HepG2 (cell line): ENCODE data around the gene STKLD1. TPM values are rescaled to one million over a fixed set of nuclear protein-coding genes. Genes with fewer than 3 reads are reported as not detected.

ENCODE experiments used
- ATAD3A ChIP-seq: sonication (generic); formaldehyde crosslinking; IDR thresholded peaks from 2 replicates; pipeline ENCODE4 v1.4.0; 2020; ENCODE audit warnings: missing genetic modification reagents
- DMTF1 ChIP-seq: sonication (generic); formaldehyde crosslinking; IDR thresholded peaks from 2 replicates; pipeline ENCODE4 v1.4.0; 2020; ENCODE audit warnings: mild to moderate bottlenecking, missing genetic modification reagents
- ESRRA ChIP-seq: sonication (generic); formaldehyde crosslinking; IDR thresholded peaks from 2 replicates; pipeline ENCODE4 v1.5.1; 2020; ENCODE audit warnings: mild to moderate bottlenecking, low read depth, missing genetic modification reagents
- FOSL1 ChIP-seq: sonication (generic); formaldehyde crosslinking; IDR thresholded peaks from 2 replicates; pipeline ENCODE4 v1.9.0; 2021; ENCODE audit warnings: missing genetic modification reagents, borderline replicate concordance
- GPBP1L1 ChIP-seq: sonication (generic); formaldehyde crosslinking; IDR thresholded peaks from 2 replicates; pipeline ENCODE4 v1.5.0; 2020; ENCODE audit warnings: mild to moderate bottlenecking, missing genetic modification reagents
- HINFP ChIP-seq: sonication (generic); formaldehyde crosslinking; IDR thresholded peaks from 2 replicates; pipeline ENCODE4 v1.4.0; 2020; ENCODE audit warnings: low read depth, mild to moderate bottlenecking, missing genetic modification reagents
- HNRNPL ChIP-seq: fragments of 200-400 bp; formaldehyde crosslinking; IDR thresholded peaks from 2 replicates; pipeline ENCODE4 v1.6.1; 2017; ENCODE audit warnings: mild to moderate bottlenecking, low read depth, low read length
- MLLT10 ChIP-seq: sonication (generic); formaldehyde crosslinking; IDR thresholded peaks from 2 replicates; pipeline ENCODE4 v1.4.0; 2020; ENCODE audit warnings: missing genetic modification reagents
- NCOA1 ChIP-seq: sonication (generic); formaldehyde crosslinking; IDR thresholded peaks from 2 replicates; pipeline ENCODE4 v1.9.0; 2021; ENCODE audit warnings: missing genetic modification reagents
- NFKBIZ ChIP-seq: IDR thresholded peaks from 2 replicates; pipeline ENCODE4 v1.6.1; 2018; ENCODE audit warnings: missing genetic modification reagents, missing compliant biosample characterization
- NPAS2 ChIP-seq: sonication (generic); formaldehyde crosslinking; IDR thresholded peaks from 2 replicates; pipeline ENCODE4 v1.8.0; 2022; ENCODE audit warnings: mild to moderate bottlenecking, missing genetic modification reagents, borderline replicate concordance
- PBX2 ChIP-seq: IDR thresholded peaks from 2 replicates; pipeline ENCODE4 v1.6.1; 2016; ENCODE audit warnings: control low read depth
- TOPORS ChIP-seq: sonication (generic); formaldehyde crosslinking; IDR thresholded peaks from 2 replicates; pipeline ENCODE4 v1.8.0; 2023; ENCODE audit warnings: mild to moderate bottlenecking, missing genetic modification reagents
- TP53 ChIP-seq: sonication (generic); formaldehyde crosslinking; conservative IDR thresholded peaks from 2 replicates; pipeline ENCODE4 v1.4.0; 2020; ENCODE audit warnings: missing genetic modification reagents
- ZBTB25 ChIP-seq: IDR thresholded peaks from 2 replicates; pipeline ENCODE4 v1.6.1; 2018; ENCODE audit warnings: missing genetic modification reagents
- ZBTB42 ChIP-seq: sonication (generic); formaldehyde crosslinking; IDR thresholded peaks from 2 replicates; pipeline ENCODE4 v1.5.0; 2020; ENCODE audit warnings: mild to moderate bottlenecking, missing genetic modification reagents
- ZNF124 ChIP-seq: sonication (generic); formaldehyde crosslinking; IDR thresholded peaks from 2 replicates; pipeline ENCODE4 v1.4.0; 2020; ENCODE audit warnings: missing genetic modification reagents
- ZNF530 ChIP-seq: sonication (generic); formaldehyde crosslinking; IDR thresholded peaks from 2 replicates; pipeline ENCODE4 v1.5.0; 2020; ENCODE audit warnings: low read depth, mild to moderate bottlenecking, missing genetic modification reagents
- ZNF543 ChIP-seq: sonication (generic); formaldehyde crosslinking; IDR thresholded peaks from 2 replicates; pipeline ENCODE4 v1.4.0; 2020; ENCODE audit warnings: mild to moderate bottlenecking, missing genetic modification reagents
- ZNF552 ChIP-seq: sonication (generic); formaldehyde crosslinking; IDR thresholded peaks from 2 replicates; pipeline ENCODE4 v1.9.0; 2022; ENCODE audit warnings: missing genetic modification reagents, mild to moderate bottlenecking, borderline replicate concordance
- ZNF75D ChIP-seq: sonication (generic); formaldehyde crosslinking; IDR thresholded peaks from 2 replicates; pipeline ENCODE4 v1.8.1; 2023; ENCODE audit warnings: missing genetic modification reagents, mild to moderate bottlenecking, borderline replicate concordance
- polyA plus RNA-seq, 8 experiments: library from polyadenylated mRNA; depleted of rRNA in 3 of 8; stranded (reverse) in 7 of 8; unstranded in 1 of 8; fragments of >200 nt; fragmentation: Illumina TruSeq in 4 of 8; extraction: Trizol in 4 of 8; gene quantifications; 2 replicates each; pipeline versions ENCODE4 v1.2.1 to v1.2.3, GENCODE V29; 2011 to 2016; ENCODE audit warnings: low read depth in 4 of 8, missing spikeins in 1 of 8, mixed read lengths in 1 of 8; ENCODE audit not compliant: insufficient read depth in 1 of 8
- total RNA-seq, 5 experiments: library from RNA; depleted of rRNA; stranded (reverse); fragments of >200 nt; fragmentation: Illumina TruSeq; extraction: Trizol; gene quantifications; 2 replicates each; pipeline ENCODE4 v1.2.3, GENCODE V29; 2016; ENCODE audit warnings: low read depth in 1 of 5

The STKLD1 gene
- total and polyA plus RNA-seq, 2 of the 13 experiments (the other 11 are each of a cell fraction or from before 2014, with no cell fraction given): 1.5 to 2.2 TPM

GRCh38 chr9:133335924-133336811, 40.0 kb upstream of the STKLD1 start, which contains the start of gene SURF6 (continued):
- TF ChIP-seq TOPORS: peak; percentile 95
- TF ChIP-seq TP53: peak; percentile 71; the same call in 1 of the 2 replicates
- TF ChIP-seq ATAD3A (CRISPR knock-in tag): no peak; the same call in 1 of the 2 replicates
- peak; percentile 96 for TF ChIP-seq ZBTB25 (CRISPR knock-in tag)
- TF ChIP-seq NCOA1 (CRISPR knock-in tag): no peak; the same call in 1 of the 2 replicates
- no peak; the same call in 1 of the 2 replicates for TF ChIP-seq ZNF552 (CRISPR knock-in tag)
- TF ChIP-seq ZBTB42 (CRISPR knock-in tag): no peak
- TF ChIP-seq ZNF530 (CRISPR knock-in tag): no peak
- TF ChIP-seq NFKBIZ (CRISPR knock-in tag): peak; percentile 84
- no peak for TF ChIP-seq FOSL1
- TF ChIP-seq GPBP1L1 (CRISPR knock-in tag): no peak
- TF ChIP-seq ESRRA (CRISPR knock-in tag): peak; percentile 72; the same call in 1 of the 2 replicates
- TF ChIP-seq ZNF543 (CRISPR knock-in tag): peak; percentile 90
- TF ChIP-seq ZNF124: peak; percentile 77; the same call in 1 of the 2 replicates
- no peak for TF ChIP-seq PBX2 (CRISPR knock-in tag)
- TF ChIP-seq MLLT10 (CRISPR knock-in tag): no peak
- peak; percentile 71; the same call in 1 of the 2 replicates for TF ChIP-seq DMTF1 (CRISPR knock-in tag)
- no peak for TF ChIP-seq NPAS2 (CRISPR knock-in tag)
- peak; percentile 72; the same call in 1 of the 2 replicates for TF ChIP-seq HNRNPL
- TF ChIP-seq HINFP (CRISPR knock-in tag): no peak; the same call in 1 of the 2 replicates
- TF ChIP-seq ZNF75D (CRISPR knock-in tag): peak; percentile 84; the same call in 1 of the 2 replicates
